ENCODE measurements around the gene DDN. TPM values are rescaled to one million over a fixed set of nuclear protein-coding genes. Genes with fewer than 3 reads are reported as not detected.

DDN gene
- total RNA-seq, 2 donors from 2014 or later: 0.66 TPM; not detected in 1

- Histone ChIP-seq H3K4me3 (no peak overlapping the region), H3K9me3 (no peaks in the 10 kb centered on the region), H3K27ac (no peak overlapping the region), H3K27me3 (peaks cover 0 to 43% of the 10 kb centered on the region in 2 donors), H3K36me3 (replicated peaks in 1 of 2; ENCODE audit: insufficient read depth in 1 of 2, low read depth in 2 of 2) (no peaks in the 10 kb centered on the region), H3K4me1 (peaks cover 43% of the 10 kb centered on the region)
- ATAC-seq (no peak), DNase-seq (no peak)
- TF ChIP-seq POLR2A (IDR thresholded peaks at IDR 0.05) (no peak), CTCF (IDR thresholded peaks at IDR 0.05) (no peak)
- WGBS, 2 donors: 58 to 59% methylated on average over 6 of the region's 6 CpGs
- intact Hi-C loops (cut with DNase I): no loop called here
Observed at GRCh38 chr12:48982397-48983080, 16.6 kb downstream of the DDN start.

DNA sequence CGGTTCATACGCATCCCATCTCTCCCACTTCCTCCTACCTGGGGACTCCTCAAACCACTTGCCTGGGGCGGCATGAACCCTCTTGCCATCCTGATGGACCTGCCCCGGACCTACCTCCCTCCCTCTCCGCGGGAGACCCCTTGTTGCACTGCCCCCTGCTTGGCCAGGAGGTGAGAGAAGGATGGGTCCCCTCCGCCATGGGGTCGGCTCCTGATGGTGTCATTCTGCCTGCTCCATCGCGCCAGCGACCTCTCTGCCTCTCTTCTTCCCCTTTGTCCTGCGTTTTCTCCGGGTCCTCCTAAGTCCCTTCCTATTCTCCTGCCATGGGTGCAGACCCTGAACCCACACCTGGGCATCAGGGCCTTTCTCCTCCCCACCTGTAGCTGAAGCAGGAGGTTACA is 17.4 kb downstream of the DDN start:
- H3K4me1 ChIP-seq: peaks cover 43% of the 10 kb centered on the region
- DNase-seq (no peak), ATAC-seq (no peak)
- no peaks in the 10 kb centered on the region for H3K9me3 ChIP-seq
- intact Hi-C loops (cut with DNase I): no loop called here
- H3K27ac ChIP-seq: no peak overlapping the region
- H3K27me3 ChIP-seq: peaks cover 0 to 43% of the 10 kb centered on the region in 2 donors
- no peaks in the 10 kb centered on the region for H3K36me3 ChIP-seq (replicated peaks in 1 of 2; ENCODE audit: insufficient read depth in 1 of 2, low read depth in 2 of 2)
- TF ChIP-seq POLR2A (IDR thresholded peaks at IDR 0.05) (no peak), CTCF (IDR thresholded peaks at IDR 0.05) (no peak)
- H3K4me3 ChIP-seq: no peak overlapping the region
- 23 to 29% methylated on average over 12 to 13 of the region's 13 CpGs for WGBS, 2 donors

- Histone ChIP-seq H3K27ac (no peak overlapping the region), H3K4me3 (no peak overlapping the region), H3K4me1 (peaks cover 43% of the 10 kb centered on the region), H3K27me3 (peaks cover 0 to 43% of the 10 kb centered on the region in 2 donors), H3K9me3 (no peaks in the 10 kb centered on the region), H3K36me3 (replicated peaks in 1 of 2; ENCODE audit: insufficient read depth in 1 of 2, low read depth in 2 of 2) (no peaks in the 10 kb centered on the region)
- ATAC-seq: peak; percentile 15
- WGBS, 2 donors: 5 to 9% methylated on average over 11 to 89 of the region's 91 CpGs
- intact Hi-C loops (cut with DNase I): no loop called here
- DNase-seq: peak in 2 of 4 donors; percentile 35 to 45
- TF ChIP-seq CTCF (IDR thresholded peaks at IDR 0.05): peak in 2 of 7 experiments; percentile 6 to 24
- TF ChIP-seq POLR2A (IDR thresholded peaks at IDR 0.05): no peak
Observed at GRCh38 chr12:48980953-48981756, 18.0 kb downstream of the DDN start.

GRCh38 chr12:48980389-48980952 is 18.7 kb downstream of the DDN start:
- Histone ChIP-seq H3K27me3 (peaks cover 0 to 43% of the 10 kb centered on the region in 2 donors), H3K4me3 (no peak overlapping the region), H3K27ac (no peak overlapping the region), H3K4me1 (peaks cover 43% of the 10 kb centered on the region), H3K36me3 (replicated peaks in 1 of 2; ENCODE audit: insufficient read depth in 1 of 2, low read depth in 2 of 2) (no peaks in the 10 kb centered on the region), H3K9me3 (no peaks in the 10 kb centered on the region)
- no peak for TF ChIP-seq POLR2A (IDR thresholded peaks at IDR 0.05)
- no peak for TF ChIP-seq CTCF (IDR thresholded peaks at IDR 0.05)
- ATAC-seq: peak; percentile 13
- intact Hi-C loops (cut with DNase I): no loop called here
- WGBS, 2 donors: 4 to 7% methylated on average over 22 to 46 of the region's 46 CpGs
- DNase-seq: peak in 1 of 4 donors; percentile 25

All from body of pancreas (tissue), 4 donors.